Measurements from ENCODE around the gene NTRK2.

The NTRK2 gene

DNA sequence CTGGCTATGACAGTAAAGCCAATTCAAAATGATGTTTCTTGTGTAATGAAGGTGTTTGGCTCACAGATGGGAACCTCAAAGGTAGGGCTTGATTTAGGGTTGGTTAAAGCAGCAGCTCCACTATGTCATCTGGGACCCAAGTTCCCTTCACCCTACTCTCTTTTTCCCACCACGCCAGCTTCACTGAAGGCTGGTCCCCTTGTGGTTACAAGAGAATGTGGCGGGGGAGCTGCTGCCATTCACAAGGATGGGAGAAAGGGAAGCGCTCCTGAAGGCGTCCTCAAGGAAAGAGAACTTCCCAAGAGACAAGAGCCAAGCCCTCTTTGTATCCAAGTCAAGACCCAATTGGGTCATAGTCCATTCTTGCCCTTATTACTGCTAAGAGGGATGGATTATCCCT lies 72.7 kb downstream of the NTRK2 start:
- FAIRE-seq, result no peak

DNA sequence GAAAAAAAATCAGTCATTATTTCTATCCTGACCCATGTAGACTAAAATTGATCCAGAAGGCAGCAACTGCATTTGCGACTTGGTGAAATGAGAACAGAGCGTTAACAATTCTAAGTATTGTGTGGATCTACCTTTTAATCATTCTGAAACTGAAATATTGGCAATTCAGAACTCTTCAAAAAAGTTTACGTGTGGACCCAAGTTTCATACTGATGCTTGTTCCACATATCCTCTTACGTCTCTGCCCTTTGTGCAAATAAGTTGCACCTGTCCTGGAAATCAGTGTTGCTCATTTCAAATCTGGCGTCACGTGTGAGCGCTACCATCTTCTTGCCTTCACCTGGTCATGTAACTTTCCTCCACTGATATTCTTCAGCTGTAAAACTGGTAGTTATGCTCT lies 74.7 kb downstream of the NTRK2 start:
- no peak for FAIRE-seq

GRCh38 chr9:84744726-84745125 lies 75.2 kb downstream of the NTRK2 start:
- FAIRE-seq, result no peak

- no peak for FAIRE-seq
Measured at GRCh38 chr9:84748112-84748511, 78.6 kb downstream of the NTRK2 start.

DNA sequence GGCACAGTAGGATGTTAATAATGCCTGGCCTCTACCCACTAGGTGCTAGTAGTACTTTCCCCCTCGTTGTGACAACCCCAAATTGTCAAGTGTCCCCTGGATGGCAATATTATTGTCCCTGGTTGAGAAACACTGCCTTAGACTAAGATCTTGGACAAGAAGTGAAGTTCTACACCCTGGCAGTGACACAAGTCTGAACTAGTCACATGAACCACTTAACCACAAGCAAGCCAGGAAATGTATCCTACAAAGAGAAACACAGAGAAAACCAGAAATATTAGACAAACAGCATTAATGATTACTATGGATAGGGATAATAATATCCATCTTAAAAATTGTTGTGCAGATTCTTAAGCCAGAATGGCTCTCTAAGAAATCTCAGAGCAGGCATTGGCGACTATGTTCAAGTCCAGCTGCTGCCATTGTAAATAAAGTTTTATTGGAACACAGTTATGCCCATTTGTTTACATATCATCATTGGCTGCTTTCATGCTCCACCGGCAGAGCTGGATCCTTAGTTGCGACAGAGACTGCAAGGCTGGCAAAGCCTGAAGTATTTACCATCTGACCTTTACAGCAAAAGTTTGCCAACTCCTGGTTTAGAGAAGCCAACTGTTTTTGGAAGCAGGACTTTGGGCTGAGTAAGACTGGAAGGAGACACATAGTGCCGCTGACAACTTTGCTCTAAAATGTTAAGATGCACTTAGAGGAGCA lies 80.8 kb downstream of the NTRK2 start:
- no peak for FAIRE-seq

GRCh38 chr9:84751921-84752320 lies 82.4 kb downstream of the NTRK2 start:
- FAIRE-seq, result no peak

DNA sequence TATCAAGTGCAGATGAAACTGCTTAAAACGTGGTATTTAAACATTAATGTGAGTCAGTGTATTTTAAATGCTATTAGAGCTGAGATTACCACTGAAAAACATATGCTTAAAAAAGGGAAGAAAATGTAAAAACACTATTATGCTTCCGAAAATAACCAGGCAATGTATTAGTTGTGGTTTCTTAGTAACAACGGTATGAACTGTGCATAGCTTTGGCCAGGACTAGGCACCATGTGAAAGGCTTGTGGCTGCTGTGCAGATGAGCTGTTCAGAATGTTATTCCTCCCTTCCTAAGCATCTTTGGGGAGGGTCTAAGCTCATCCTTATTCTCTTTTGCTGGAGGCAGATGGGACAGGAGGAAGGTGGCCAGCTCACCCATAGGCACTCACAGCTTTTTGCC lies 84.9 kb downstream of the NTRK2 start:
- FAIRE-seq, result no peak

DNA sequence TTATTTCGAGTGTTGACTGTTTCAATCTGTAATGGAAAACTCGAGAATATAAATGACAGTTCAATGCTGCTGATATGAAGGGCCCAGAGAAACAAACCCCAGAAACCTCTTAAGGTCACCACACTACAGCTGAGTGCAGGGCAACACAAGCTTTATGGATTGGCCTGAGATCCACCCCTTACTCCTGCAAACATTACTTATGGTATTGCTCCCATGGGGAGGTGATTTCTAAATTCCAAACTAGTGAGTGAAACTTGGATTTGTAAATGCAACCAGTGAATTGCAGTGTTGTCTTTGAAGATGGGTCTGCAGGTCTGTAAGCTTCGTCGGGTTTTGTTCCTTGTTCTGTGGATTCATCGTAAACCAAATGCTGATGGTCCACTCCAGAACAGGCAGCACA lies 85.4 kb downstream of the NTRK2 start:
- no peak for FAIRE-seq

GRCh38 chr9:84755380-84755779 lies 85.9 kb downstream of the NTRK2 start:
- FAIRE-seq, result no peak

DNA sequence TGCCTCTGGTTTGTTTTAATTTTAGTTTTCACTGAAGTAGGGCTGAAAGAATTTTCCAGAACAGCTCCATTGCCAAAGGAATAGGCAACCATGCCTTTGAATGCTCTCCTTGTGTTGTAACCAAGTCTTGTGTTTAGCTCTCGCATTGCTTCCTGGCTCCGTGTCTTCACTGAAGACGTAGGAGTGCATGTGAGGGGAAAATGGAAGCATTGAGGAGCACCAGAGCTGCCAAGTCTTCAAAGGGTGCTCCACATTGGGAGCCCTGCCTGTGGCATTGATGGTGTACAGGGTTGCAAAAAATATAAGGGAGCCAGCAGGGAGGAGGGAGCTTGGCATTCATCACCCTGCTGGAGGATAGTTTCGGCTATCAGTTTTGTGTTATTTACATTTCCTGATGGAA lies 86.6 kb downstream of the NTRK2 start:
- FAIRE-seq, result no peak

GRCh38 chr9:84756731-84757130 lies 87.2 kb downstream of the NTRK2 start:
- FAIRE-seq, result no peak

- FAIRE-seq, result no peak
Measured at GRCh38 chr9:84758817-84759216, 89.3 kb downstream of the NTRK2 start.

DNA sequence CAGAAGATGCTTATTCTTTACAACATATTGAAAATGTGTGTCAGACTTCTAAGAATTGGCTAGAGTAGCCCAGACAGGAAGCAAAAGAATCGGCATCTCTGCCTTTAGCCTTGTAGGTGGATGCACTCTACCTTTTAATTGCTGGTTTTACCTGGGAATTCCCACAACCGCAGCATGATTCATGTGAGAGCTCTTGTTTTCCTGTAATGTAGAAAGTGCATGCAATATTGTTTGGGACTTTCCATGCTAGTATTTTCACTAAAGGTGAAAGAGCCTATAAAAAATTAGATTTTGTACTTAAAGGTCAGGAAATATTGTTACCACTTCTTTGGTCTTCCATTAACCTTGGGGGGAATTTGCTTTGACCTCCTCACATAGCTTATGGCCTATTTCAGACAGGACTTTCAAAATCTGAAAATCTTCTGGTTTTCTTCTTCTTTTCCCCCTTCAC lies 89.8 kb downstream of the NTRK2 start:
- no peak for FAIRE-seq

DNA sequence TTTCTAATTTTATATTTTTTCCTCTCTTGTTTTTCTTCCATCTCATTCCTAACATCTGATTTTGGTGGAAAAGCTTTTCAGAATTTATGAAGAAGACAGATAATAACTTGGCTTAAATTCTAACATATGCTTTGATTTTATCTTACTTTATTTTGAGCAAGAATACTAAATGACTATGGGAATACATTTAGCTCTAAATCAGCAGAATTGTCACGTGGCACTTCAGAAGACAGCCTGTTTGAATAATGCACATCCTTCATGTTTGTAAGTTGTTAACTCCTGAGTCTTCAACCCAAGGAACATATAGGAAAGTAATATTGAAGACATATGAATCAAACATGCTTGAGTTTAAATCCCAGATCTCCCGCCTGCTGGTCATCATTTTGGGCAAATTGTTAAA lies 90.3 kb downstream of the NTRK2 start:
- FAIRE-seq, result no peak

GRCh38 chr9:84761137-84761808 lies 91.7 kb downstream of the NTRK2 start:
- no peak for FAIRE-seq

- no peak for FAIRE-seq
Measured at GRCh38 chr9:84772511-84772910, 103.0 kb downstream of the NTRK2 start.

DNA sequence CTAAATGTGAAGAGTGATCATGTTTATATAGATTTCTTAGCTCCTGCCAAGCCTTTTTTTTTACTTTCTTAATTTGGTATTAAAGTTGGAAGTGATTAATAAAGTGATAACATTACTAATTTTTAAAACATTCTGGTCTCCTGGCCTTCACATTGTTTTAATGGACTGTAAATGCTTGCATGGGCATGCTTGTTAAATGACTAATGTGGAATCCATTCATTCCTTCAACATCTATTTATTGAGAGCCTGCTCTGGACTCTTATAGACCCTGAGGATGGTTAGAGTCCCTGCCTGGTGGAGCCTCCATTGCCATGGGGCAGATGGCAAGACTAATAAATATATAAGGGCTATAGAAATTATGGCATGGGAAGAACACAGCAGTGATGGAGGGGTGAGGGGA lies 103.5 kb downstream of the NTRK2 start:
- FAIRE-seq, result no peak

GRCh38 chr9:84775056-84775643 lies 105.6 kb downstream of the NTRK2 start:
- FAIRE-seq, result no peak

- FAIRE-seq, result no peak
Measured at GRCh38 chr9:84778570-84778969, 109.0 kb downstream of the NTRK2 start.

- FAIRE-seq, result no peak
Measured at GRCh38 chr9:84779883-84780282, 110.4 kb downstream of the NTRK2 start.

DNA sequence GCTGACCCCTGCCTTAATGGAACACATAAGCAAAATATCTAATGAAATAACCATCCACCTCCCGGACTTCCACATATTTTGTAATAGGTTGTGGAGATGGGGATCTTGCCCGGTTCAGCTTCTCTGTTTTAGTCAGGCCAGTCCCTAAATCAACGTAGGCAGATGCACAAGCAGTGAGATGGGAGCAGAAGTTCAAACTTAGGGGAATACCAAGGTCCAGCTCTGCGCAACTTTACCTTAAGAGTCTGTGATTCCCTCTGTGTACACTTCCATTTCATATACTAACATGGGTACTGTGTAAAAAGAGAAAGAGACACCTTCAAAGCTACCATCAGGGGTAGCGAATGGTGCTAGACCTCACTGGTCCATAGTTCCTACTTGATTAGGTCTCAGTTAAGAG lies 110.9 kb downstream of the NTRK2 start:
- FAIRE-seq, result no peak

DNA sequence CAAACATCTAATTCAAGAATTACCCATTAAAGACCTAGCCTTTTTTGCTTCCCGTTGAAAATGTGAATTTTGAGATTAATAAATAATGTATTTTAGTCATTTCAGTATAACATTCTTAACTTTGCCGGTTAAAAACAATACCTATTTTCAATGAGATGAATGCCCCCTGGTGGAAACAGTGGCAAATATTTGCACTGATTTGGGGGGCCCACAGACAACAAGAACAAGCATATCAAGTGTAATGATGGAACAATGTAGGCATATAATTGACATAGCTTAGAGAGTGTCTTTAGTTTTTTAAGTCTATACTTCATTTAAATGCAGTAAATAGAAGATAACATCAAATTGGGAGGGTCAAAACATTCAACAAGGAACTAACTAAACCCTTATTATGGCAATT lies 111.9 kb downstream of the NTRK2 start:
- FAIRE-seq, result no peak

- FAIRE-seq, result no peak
Measured at GRCh38 chr9:84781931-84782866, 112.7 kb downstream of the NTRK2 start.
